Mesodermal cell (in vitro differentiated cells): ENCODE data around the gene PIPOX.

ENCODE experiments used
- H3K27ac ChIP-seq: 2 replicates; pipeline ENCODE4 v1.7.0; 2013; ENCODE audit warnings: mild to moderate bottlenecking, low read depth, low read length, moderate library complexity; ENCODE audit not compliant: severe bottlenecking
- H3K36me3 ChIP-seq: 2 replicates; pipeline ENCODE4 v1.7.1; 2013; ENCODE audit warnings: mild to moderate bottlenecking, low read length, moderate library complexity; ENCODE audit not compliant: control insufficient read depth, insufficient read depth
- H3K4me1 ChIP-seq: one replicate; pipeline ENCODE4 v1.7.1; 2013; ENCODE audit warnings: mild to moderate bottlenecking, low read length; ENCODE audit not compliant: insufficient read depth, control insufficient read depth, poor library complexity, severe bottlenecking
- H3K4me3 ChIP-seq: 2 replicates; pipeline ENCODE4 v1.7.0; 2013; ENCODE audit warnings: low read length, control low read depth, mild to moderate bottlenecking; ENCODE audit not compliant: insufficient read depth, poor library complexity, severe bottlenecking; ENCODE audit errors: extremely low read depth
- H3K9me3 ChIP-seq: 2 replicates; pipeline ENCODE4 v1.7.1; 2013; ENCODE audit warnings: mild to moderate bottlenecking, low read length, moderate library complexity; ENCODE audit not compliant: control insufficient read depth
- WGBS, 2 experiments: methylation state at CpG; one replicate each; pipeline ENCODE4 v1.1.5; 2013; ENCODE audit warnings: missing lambda C conversion rate in 2 of 2; ENCODE audit not compliant: insufficient coverage in 2 of 2; 5-methylcytosine and 5-hydroxymethylcytosine counted together

Gene PIPOX

GRCh38 chr17:29038085-29038795, 4.7 kb upstream of the PIPOX start:
- Histone ChIP-seq H3K9me3 (no peaks in the 10 kb centered on the region), H3K27ac (peak overlapping the region; percentile 20), H3K36me3 (no peaks in the 10 kb centered on the region), H3K4me3 (no peak overlapping the region), H3K4me1 (peaks cover 27% of the 10 kb centered on the region)
- WGBS, 2 experiments, result 36 to 41% methylated on average over 12 to 15 of the region's 15 CpGs

- Histone ChIP-seq H3K27ac (peak overlapping the region; percentile 66), H3K4me3 (no peak overlapping the region), H3K36me3 (no peaks in the 10 kb centered on the region), H3K4me1 (peaks cover 28% of the 10 kb centered on the region), H3K9me3 (no peaks in the 10 kb centered on the region)
- 71 to 78% methylated on average over 7 to 8 of the region's 13 CpGs for WGBS, 2 experiments
Observed at GRCh38 chr17:29039764-29040598, 3.0 kb upstream of the PIPOX start.

- H3K4me1 ChIP-seq, result peaks cover 31% of the 10 kb centered on the region
- no peak overlapping the region for H3K27ac ChIP-seq
- H3K36me3 ChIP-seq, result no peaks in the 10 kb centered on the region
- no peaks in the 10 kb centered on the region for H3K9me3 ChIP-seq
- 90% methylated on average over 2 of the region's 2 CpGs; no CpG with 5 or more reads in 1 of the 2 experiments for WGBS, 2 experiments
- no peak overlapping the region for H3K4me3 ChIP-seq
Observed at GRCh38 chr17:29041091-29041490, 1.9 kb upstream of the PIPOX start.

- Histone ChIP-seq H3K4me1 (peaks cover 31% of the 10 kb centered on the region), H3K27ac (no peak overlapping the region), H3K4me3 (no peak overlapping the region), H3K36me3 (no peaks in the 10 kb centered on the region), H3K9me3 (no peaks in the 10 kb centered on the region)
- WGBS, 2 experiments, result 93 to 95% methylated on average over 2 to 3 of the region's 6 CpGs
Observed at GRCh38 chr17:29041571-29041970, 1.4 kb upstream of the PIPOX start.

DNA sequence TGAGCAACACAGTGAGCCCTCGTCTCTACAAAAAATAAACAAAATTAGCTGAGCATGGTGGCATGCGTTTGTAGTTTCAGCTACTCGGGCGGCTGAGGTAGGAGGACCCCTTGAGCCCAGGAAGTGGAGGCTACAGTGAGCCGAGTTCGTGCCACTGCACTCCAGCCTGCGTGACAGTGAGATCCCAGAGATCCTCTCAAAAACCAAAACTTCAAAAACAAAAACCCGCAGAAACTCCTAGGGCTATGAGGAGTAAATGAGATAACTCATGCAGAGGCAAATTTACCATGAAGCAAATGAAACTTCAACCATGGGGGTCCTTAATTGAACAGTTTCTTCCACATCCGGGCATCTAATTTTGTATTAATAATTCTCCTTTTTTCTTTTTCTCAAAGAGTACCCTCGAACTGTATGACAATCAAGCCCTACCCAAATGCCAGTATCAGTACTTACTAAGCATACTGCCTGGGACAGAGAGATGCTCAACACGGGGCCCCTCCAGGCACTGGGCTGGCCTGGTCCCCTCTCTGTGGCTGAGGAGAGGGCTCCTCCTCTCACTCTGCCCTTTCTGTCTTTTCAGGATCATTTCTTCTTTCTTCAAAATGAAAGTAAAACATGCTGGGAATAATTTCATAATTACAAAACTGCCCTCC, 789 bp upstream of the PIPOX start:
- no peaks in the 10 kb centered on the region for H3K36me3 ChIP-seq
- WGBS, 2 experiments, result 60 to 65% methylated on average over 8 of the region's 11 CpGs
- no peak overlapping the region for H3K27ac ChIP-seq
- H3K4me3 ChIP-seq, result no peak overlapping the region
- no peaks in the 10 kb centered on the region for H3K9me3 ChIP-seq
- peaks cover 31% of the 10 kb centered on the region for H3K4me1 ChIP-seq

- Histone ChIP-seq H3K9me3 (no peaks in the 10 kb centered on the region), H3K4me3 (no peak overlapping the region), H3K4me1 (peaks cover 27% of the 10 kb centered on the region), H3K27ac (no peak overlapping the region), H3K36me3 (no peaks in the 10 kb centered on the region)
- WGBS, 2 experiments, result 96 to 100% methylated on average over 1 to 3 of the region's 3 CpGs
Observed at GRCh38 chr17:29043539-29044145, 701 bp downstream of the PIPOX start.

GRCh38 chr17:29045026-29045425, 2.1 kb downstream of the PIPOX start:
- H3K27ac ChIP-seq, result no peak overlapping the region
- no peaks in the 10 kb centered on the region for H3K9me3 ChIP-seq
- no peak overlapping the region for H3K4me3 ChIP-seq
- no peaks in the 10 kb centered on the region for H3K36me3 ChIP-seq
- 100% methylated on average over 3 to 4 of the region's 4 CpGs for WGBS, 2 experiments
- H3K4me1 ChIP-seq, result peaks cover 22% of the 10 kb centered on the region

- Histone ChIP-seq H3K4me1 (peaks cover 16% of the 10 kb centered on the region), H3K4me3 (no peak overlapping the region), H3K27ac (no peak overlapping the region), H3K9me3 (no peaks in the 10 kb centered on the region), H3K36me3 (no peaks in the 10 kb centered on the region)
- WGBS, 2 experiments, result 93 to 97% methylated on average over 4 to 6 of the region's 7 CpGs
Observed at GRCh38 chr17:29045734-29046472, 3.0 kb downstream of the PIPOX start.

DNA sequence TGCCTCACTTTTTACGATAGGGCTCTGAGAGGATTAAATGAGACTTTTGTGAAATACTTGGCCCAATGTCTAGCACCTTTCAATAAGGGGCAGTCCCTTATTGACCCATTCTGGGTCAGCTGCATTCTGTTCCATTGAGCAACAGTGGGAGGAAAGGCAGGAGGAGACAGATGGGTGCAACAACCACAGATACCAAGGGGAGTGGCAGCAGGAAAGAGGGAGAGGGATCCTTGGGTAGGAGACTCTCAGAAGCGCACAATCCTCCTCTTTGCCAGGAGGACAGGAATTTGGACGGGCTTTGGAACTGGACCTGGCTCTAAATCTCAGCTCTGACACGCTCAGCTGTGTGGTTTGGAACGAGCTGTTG, 3.5 kb downstream of the PIPOX start:
- no peak overlapping the region for H3K4me3 ChIP-seq
- no peaks in the 10 kb centered on the region for H3K36me3 ChIP-seq
- 84 to 95% methylated on average over 4 to 5 of the region's 5 CpGs for WGBS, 2 experiments
- H3K9me3 ChIP-seq, result no peaks in the 10 kb centered on the region
- H3K4me1 ChIP-seq, result peaks cover 16% of the 10 kb centered on the region
- H3K27ac ChIP-seq, result no peak overlapping the region
